GM13977 (cell line): ENCODE data around the gene TRAF2.

ENCODE experiments used
- DNase-seq: peaks from one replicate; pipeline ENCODE4 v3.0.0; 2012; ENCODE audit warnings: low spot score
- CTCF ChIP-seq: IDR thresholded peaks from 2 replicates; pipeline ENCODE4 v1.5.1; 2012; ENCODE audit warnings: mild to moderate bottlenecking, control low read depth; ENCODE audit not compliant: insufficient read depth; ENCODE audit errors: extremely low read depth, missing control alignments
- in situ Hi-C: fragments of 300-500 bp; cut with MboI; formaldehyde crosslinking; loops from one replicate; pipeline ENCODE4 v1.12.0; 2022; ENCODE audit warnings: low sequenced_read_pairs, low pct_unique_long_range_greater_than_20kb, mixed read lengths, inconsistent platforms; ENCODE audit not compliant: unreplicated experiment

TRAF2 gene

GRCh38 chr9:136910901-136911245 lies 24.6 kb downstream of the TRAF2 start:
- no peak for TF ChIP-seq CTCF
- in situ Hi-C loops: no loop called here
- DNase-seq: no peak

- TF ChIP-seq CTCF: no peak
- no peak for DNase-seq
- in situ Hi-C loops: no loop called here
Observed at GRCh38 chr9:136913701-136914438, 27.6 kb downstream of the TRAF2 start.

- in situ Hi-C loops: no loop called here
- TF ChIP-seq CTCF: no peak
- DNase-seq: no peak
Observed at GRCh38 chr9:136915632-136916329, 29.5 kb downstream of the TRAF2 start.

- DNase-seq: no peak
- in situ Hi-C loops: no loop called here
- TF ChIP-seq CTCF: no peak
Observed at GRCh38 chr9:136916330-136917184, 30.2 kb downstream of the TRAF2 start.

- no peak for DNase-seq
- in situ Hi-C loops: no loop called here
- TF ChIP-seq CTCF: no peak
Observed at GRCh38 chr9:136917902-136918301, 31.6 kb downstream of the TRAF2 start.

- no peak for DNase-seq
- no peak for TF ChIP-seq CTCF
- in situ Hi-C loops: no loop called here
Observed at GRCh38 chr9:136920069-136920468, 33.8 kb downstream of the TRAF2 start.
